Activated B cell treated with CpG ODN at 0.5 μM for 24 hours (primary cell): ENCODE measurements around the gene MAP7D2. TPM values are rescaled to one million over a fixed set of nuclear protein-coding genes. Genes with fewer than 3 reads are reported as not detected.
A peak's percentile ranks its signal among the peaks of the same experiment; 100 is the strongest.

Source experiments
- ATAC-seq: fragments of 200-7000 bp; cut with Tn5 transposase; one replicate; pipeline ENCODE4 v1.10.0; 2021; ENCODE audit warnings: low read depth, mild to moderate bottlenecking, moderate library complexity
- CTCF ChIA-PET: fragments of 350-600 bp; sonication (Branson Sonifier 250); formaldehyde crosslinking; loops from one replicate; lab custom pipeline; 2021; ENCODE audit warnings: antibody characterized with exemption; lab: Charles Lee
- POLR2A ChIA-PET: fragments of 350-600 bp; sonication (Branson Sonifier 250); formaldehyde crosslinking; loops from one replicate; lab custom pipeline; 2021; ENCODE audit warnings: antibody characterized with exemption; lab: Charles Lee
- DNase-seq: peaks from one replicate; pipeline ENCODE4 v3.0.0; 2022
- H3K27ac Mint-ChIP-seq: one replicate; pipeline ENCODE4 v1.8.0; 2020; ENCODE audit warnings: mixed read lengths
- H3K27me3 Mint-ChIP-seq: one replicate; pipeline ENCODE4 v1.8.0; 2021; ENCODE audit warnings: mixed read lengths
- H3K36me3 Mint-ChIP-seq: one replicate; pipeline ENCODE4 v1.8.0; 2021; ENCODE audit warnings: low read depth, mixed read lengths
- H3K4me1 Mint-ChIP-seq: one replicate; pipeline ENCODE4 v1.8.0; 2021; ENCODE audit warnings: mixed read lengths
- H3K4me3 Mint-ChIP-seq: one replicate; pipeline ENCODE4 v1.8.0; 2020; ENCODE audit warnings: mild to moderate bottlenecking, mixed read lengths
- H3K9me3 Mint-ChIP-seq: one replicate; pipeline ENCODE4 v1.8.0; 2020; ENCODE audit warnings: mixed read lengths
- CTCF ChIP-seq: fragments of 200-600 bp; IDR thresholded peaks from one replicate; pipeline ENCODE4 v1.8.0; 2022; ENCODE audit warnings: antibody characterized with exemption, mild to moderate bottlenecking
- intact Hi-C: fragments of 100-400 bp; cut with micrococcal nuclease; formaldehyde crosslinking; loops from one replicate; pipeline ENCODE4 v1.15.1; 2024
- total RNA-seq: library from RNA; stranded (reverse); gene quantifications from 2 replicates; pipeline ENCODE4 v1.2.3, GENCODE V29; 2022

The MAP7D2 gene
- total RNA-seq, 1 donor from 2014 or later: 0.16 TPM

- no peaks in the 10 kb centered on the region for H3K4me1 Mint-ChIP-seq
- no peak for TF ChIP-seq CTCF
- H3K27me3 Mint-ChIP-seq: no peaks in the 10 kb centered on the region
- no peaks in the 10 kb centered on the region for H3K36me3 Mint-ChIP-seq
- no peak overlapping the region for H3K27ac Mint-ChIP-seq
- ChIA-PET POLR2A (no interaction called here), CTCF (no interaction called here)
- no peak overlapping the region for H3K4me3 Mint-ChIP-seq
- no peaks in the 10 kb centered on the region for H3K9me3 Mint-ChIP-seq
- DNase-seq: no peak
- intact Hi-C loops: no loop called here
- no peak for ATAC-seq
Observed at GRCh38 chrX:20005883-20006282, 110.8 kb downstream of the MAP7D2 start.

GRCh38 chrX:20001588-20001987 lies 115.1 kb downstream of the MAP7D2 start:
- Mint-ChIP-seq H3K4me1 (no peaks in the 10 kb centered on the region), H3K27ac (no peak overlapping the region), H3K36me3 (no peaks in the 10 kb centered on the region), H3K27me3 (no peaks in the 10 kb centered on the region), H3K4me3 (no peak overlapping the region), H3K9me3 (no peaks in the 10 kb centered on the region)
- CTCF ChIA-PET: no interaction called here
- TF ChIP-seq CTCF: no peak
- DNase-seq (no peak), ATAC-seq (no peak)
- POLR2A ChIA-PET: no interaction called here
- intact Hi-C loops: no loop called here

- H3K36me3 Mint-ChIP-seq: peaks cover 4% of the 10 kb centered on the region
- intact Hi-C loops: loop anchor here (1.0 to 2.0 kb wide), 8 partner anchors 70 to 1007 kb away; partner anchors contain the start of genes EIF1AX and PHKA2
- POLR2A ChIA-PET: no interaction called here
- H3K27me3 Mint-ChIP-seq: no peaks in the 10 kb centered on the region
- H3K4me3 Mint-ChIP-seq: peak overlapping the region; percentile 83
- ATAC-seq (no peak), DNase-seq (no peak)
- peak overlapping the region; percentile 85 for H3K27ac Mint-ChIP-seq
- TF ChIP-seq CTCF: no peak
- H3K4me1 Mint-ChIP-seq: peaks cover 15% of the 10 kb centered on the region
- H3K9me3 Mint-ChIP-seq: no peaks in the 10 kb centered on the region
- CTCF ChIA-PET: interaction anchor here (1.0 to 1.1 kb wide), 2 partner anchors 86 to 351 kb away, joined by 3 to 4 read pairs; no protein-coding TSS in a partner anchor
Observed at GRCh38 chrX:19991350-19991718, 125.4 kb downstream of the MAP7D2 start.

- intact Hi-C loops: loop anchor here (1.0 to 2.0 kb wide), 8 partner anchors 71 to 1006 kb away; partner anchors contain the start of genes EIF1AX and PHKA2
- peaks cover 6% of the 10 kb centered on the region for H3K36me3 Mint-ChIP-seq
- H3K4me3 Mint-ChIP-seq: peak within 1 kb of the TSS; percentile 86
- H3K27me3 Mint-ChIP-seq: no peaks in the 10 kb centered on the region
- POLR2A ChIA-PET: interaction anchor here (0.6 kb wide), 1 partner anchor 125 kb away, joined by 3 read pairs; no protein-coding TSS in a partner anchor
- peak within 1 kb of the TSS; percentile 85 for H3K27ac Mint-ChIP-seq
- DNase-seq (peak; percentile 83), ATAC-seq (peak; percentile 92)
- no peak for TF ChIP-seq CTCF
- no peaks in the 10 kb centered on the region for H3K9me3 Mint-ChIP-seq
- CTCF ChIA-PET: interaction anchor here (1.0 to 1.1 kb wide), 2 partner anchors 86 to 351 kb away, joined by 3 to 4 read pairs; no protein-coding TSS in a partner anchor
- peaks cover 16% of the 10 kb centered on the region for H3K4me1 Mint-ChIP-seq
Observed at GRCh38 chrX:19990556-19991349, 126.0 kb downstream of the MAP7D2 start, which contains the start of gene BCLAF3. BCLAF3 (minus strand) TSS chrX:19991061; CDS start chrX:19970264, 20,797 bp downstream.

GRCh38 chrX:19990151-19990555 lies 126.6 kb downstream of the MAP7D2 start:
- ATAC-seq: no peak
- CTCF ChIA-PET: no interaction called here
- POLR2A ChIA-PET: interaction anchor here (0.6 kb wide), 1 partner anchor 125 kb away, joined by 3 read pairs; no protein-coding TSS in a partner anchor
- peaks cover 6% of the 10 kb centered on the region for H3K36me3 Mint-ChIP-seq
- DNase-seq: no peak
- no peaks in the 10 kb centered on the region for H3K27me3 Mint-ChIP-seq
- TF ChIP-seq CTCF: no peak
- peak overlapping the region; percentile 86 for H3K4me3 Mint-ChIP-seq
- no peaks in the 10 kb centered on the region for H3K9me3 Mint-ChIP-seq
- peaks cover 16% of the 10 kb centered on the region for H3K4me1 Mint-ChIP-seq
- intact Hi-C loops: loop anchor here (2.0 kb wide), 2 partner anchors 151 to 1005 kb away; partner anchors contain the start of genes EIF1AX and PHKA2
- peak overlapping the region; percentile 85 for H3K27ac Mint-ChIP-seq
